EL (cell line): ENCODE results near the gene LUZP2.
"Not testable (repeated sequence)": the region's sequence is repeated elsewhere in the genome, so short reads cannot be mapped to it uniquely, and the experiment has no call there.

Experiments used
- DNase-seq: peaks from one replicate; pipeline ENCODE4 v3.0.0-alpha.2; 2016

Gene LUZP2

DNA sequence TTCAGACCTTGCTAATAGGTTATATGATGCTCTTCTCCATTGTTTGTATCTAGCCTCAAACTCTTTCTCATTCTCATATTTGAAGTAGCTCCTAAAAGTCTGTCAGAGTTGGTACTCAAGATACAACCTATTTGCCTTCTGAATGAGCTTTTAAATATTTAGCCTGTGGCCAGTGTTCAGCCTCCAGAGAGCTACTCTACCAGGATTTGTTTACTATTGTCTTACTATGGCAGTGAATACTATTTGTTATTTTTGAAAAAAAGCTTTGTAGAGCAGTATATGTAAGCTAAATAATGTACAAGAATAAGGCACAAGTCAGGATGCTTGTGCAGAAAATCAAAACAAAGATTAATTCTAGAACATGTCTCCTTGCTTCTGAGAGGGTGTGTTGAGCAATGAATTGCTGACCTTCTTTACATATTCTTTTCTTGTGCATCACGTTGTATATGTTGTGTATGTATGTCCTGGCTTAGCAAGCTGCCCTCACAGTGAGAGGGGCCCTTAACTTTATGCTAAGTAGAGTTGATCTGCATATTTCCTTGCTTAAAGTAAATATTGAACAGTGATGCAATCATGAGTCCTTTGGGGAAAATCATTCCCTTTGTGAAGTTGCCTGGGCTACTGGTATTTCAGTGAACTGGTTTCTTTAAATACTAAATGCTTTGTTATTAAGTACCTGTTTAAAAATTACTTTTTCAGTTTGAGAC is 438.0 kb downstream of the LUZP2 start:
- DNase-seq: no peak

DNA sequence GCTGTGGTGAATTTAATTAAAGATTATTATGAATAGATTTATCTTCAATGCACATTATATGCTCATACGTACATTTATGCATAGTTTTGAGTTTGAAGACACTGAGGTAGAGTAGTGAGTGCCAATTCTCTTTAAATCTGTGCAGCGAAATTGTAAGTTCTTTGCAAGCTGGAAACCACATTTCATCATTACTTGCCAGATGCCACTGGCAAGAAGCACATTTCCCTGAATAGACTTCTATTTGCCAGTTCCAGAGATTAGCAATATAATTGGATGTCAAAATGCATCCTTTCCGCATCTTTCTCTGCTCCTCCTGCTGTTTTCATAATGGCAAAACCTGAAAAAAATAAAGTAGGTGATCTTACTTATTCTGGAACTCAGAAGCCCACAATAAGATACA is 448.0 kb downstream of the LUZP2 start:
- DNase-seq: no peak

DNA sequence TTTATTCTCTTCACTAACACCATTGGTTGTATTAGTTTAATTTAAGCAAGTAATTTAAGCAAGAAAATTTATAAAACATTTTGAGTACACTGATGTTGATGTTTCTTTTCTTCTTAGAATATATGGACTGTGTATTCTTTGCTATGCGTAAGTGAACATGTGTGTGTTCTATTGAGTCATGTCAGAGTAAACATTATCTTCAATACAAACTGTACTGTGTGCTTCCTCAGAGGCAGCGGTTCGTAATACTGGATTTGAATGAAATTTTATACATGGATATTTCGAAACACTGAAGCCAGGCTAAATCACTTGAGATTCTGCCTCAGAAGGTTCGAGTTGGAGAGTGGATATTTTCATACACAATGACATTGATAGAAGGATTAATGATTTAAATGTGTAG is 452.6 kb downstream of the LUZP2 start:
- no peak for DNase-seq

DNA sequence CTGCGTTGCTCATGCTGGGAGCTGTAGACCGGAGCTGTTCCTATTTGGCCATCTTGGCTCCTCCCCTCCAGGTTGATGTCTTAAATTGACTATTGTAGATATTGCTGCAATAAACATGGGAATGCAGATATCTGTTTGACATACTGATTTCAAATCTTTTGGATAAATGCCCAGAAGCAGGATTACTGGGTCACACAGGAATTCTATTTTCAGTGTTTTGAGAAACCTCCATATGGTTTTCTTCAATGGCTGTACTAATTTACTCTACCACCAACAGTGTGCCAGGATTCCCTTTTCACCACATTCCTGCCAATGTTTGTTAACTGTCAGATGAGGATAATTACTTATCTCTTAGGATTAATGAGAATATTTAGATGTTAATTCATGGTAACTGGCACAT is 467.0 kb downstream of the LUZP2 start:
- DNase-seq: no peak

DNA sequence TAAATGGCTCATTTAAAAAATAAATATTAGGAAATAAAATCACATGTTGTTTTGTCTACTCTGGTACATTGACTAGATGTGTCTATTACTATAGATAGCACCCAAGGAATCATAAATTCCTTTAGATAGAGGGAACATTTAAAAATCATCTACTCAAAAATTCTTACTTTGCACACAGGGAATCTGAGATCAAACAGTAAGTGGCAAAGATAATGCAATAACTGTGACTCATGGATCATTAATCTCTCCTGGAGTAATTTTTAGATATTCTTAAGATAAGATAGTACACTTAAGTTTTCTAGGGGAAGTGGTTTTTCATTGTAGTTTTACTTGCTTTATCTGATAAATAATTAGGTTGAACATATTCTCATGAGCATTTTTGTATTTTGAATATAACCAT is 468.9 kb downstream of the LUZP2 start:
- no peak for DNase-seq

DNA sequence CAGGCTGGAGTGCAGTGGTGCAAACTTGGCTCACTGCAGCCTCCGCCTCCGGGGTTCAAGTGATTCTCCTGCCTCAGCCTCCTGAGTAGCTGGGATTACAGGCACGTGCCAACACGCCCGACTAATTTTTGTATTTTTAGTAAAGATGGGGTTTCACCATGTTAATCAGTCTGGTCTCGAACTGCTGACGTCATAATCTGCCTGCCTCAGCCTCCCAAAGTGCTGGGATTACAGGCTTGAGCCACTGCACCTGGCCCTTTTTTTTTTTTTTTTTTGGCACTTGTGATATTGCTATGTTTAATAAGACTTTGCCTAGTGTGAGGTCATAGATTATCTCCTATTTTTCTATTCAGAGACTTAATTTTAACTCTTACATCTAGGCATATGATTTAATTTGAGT is 497.1 kb downstream of the LUZP2 start:
- not testable (repeated sequence) for DNase-seq

DNA sequence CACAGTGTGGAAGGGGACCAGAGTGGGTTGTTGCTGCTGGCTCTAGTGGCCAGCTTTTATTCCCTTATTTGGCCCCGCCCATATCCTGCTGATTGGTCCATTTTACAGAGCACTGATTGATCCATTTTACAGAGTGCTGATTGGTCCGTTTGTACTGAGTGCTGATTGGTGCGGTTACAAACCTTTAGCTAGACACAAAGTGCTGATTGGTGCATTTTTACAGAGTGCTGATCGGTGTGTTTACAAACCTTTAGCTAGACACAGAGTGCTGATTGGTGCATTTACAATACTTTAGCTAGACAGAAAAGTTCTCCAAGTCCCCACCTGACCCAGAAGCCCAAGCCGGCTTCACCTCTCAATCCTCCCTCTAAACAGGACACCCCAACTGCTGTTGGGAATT is 503.1 kb downstream of the LUZP2 start:
- DNase-seq: not testable (repeated sequence)

DNA sequence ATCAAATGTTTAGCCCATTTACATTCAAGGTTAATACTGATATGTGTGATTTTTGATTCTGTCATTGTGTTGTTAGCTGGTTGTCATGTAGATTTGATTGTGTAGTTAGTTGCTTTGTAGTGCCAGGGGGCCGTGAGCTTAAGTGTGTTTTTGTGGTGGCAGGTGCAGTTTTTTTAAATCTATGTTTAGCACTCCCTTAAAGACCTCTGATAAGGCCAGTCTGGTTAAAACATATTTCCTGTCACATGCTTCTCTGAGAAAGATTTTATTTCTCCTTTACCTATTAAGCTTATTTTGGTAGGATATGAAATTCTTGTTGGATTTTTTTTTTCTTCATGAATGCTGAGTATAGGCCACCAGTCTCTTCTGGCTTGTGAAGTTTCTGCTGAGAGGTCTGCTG is 540.6 kb downstream of the LUZP2 start:
- DNase-seq: no peak

DNA sequence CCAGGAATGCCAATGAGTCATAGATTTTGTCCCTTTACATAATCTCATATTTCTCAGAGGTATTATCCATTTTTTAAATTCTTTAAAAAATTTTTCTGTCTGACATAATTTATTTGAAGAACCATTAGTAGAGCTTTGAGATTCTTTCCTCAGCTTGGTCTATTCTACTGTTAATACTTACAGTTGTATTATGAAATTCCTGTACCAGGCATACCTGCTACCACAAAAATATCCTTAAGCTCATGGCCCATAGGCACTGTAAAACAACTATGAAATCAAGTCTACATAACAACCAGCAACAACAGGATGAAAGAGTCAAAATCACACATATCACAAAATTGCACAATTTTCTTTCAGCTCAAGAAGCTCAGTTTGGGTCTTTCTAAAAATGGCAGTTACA is 541.3 kb downstream of the LUZP2 start:
- no peak for DNase-seq

DNA sequence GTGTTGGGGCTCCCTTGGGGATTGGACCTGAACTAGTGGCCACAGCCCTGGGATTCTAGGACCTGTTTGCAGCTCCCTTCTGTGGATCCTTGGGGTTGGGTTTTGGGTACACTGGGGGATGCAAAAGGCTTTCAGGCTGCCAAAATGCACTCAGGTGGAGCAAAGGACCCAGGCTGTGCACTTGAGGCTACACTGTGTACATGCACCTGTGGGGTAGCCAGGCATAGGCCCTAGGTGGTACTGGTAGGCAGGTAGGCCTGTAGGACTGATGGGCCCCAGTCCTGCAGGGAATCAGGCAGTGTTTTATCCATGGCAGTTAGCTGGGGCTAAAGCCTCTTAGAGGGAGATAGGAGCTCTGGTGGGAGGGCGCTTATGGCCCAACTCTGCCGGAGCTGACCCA is 542.3 kb downstream of the LUZP2 start:
- no peak for DNase-seq

DNA sequence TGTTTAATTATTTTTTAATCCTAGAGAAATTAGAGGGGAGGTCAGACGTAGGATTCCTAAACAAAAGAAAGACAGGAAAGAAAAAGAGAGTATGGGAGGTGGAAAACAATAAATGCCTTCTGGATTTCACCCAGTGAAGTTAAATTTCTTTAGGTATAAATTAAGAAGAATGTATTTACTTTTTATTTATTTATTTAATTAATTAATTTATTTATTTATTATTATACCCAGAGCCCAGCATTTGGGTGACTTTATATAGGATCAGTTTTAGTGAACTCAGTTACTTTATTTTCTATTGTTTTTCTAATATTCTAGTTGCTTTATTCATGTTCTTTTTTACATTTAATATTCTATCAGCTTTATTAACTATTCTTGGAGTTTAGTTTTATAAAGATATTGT is 551.8 kb downstream of the LUZP2 start:
- no peak for DNase-seq

DNA sequence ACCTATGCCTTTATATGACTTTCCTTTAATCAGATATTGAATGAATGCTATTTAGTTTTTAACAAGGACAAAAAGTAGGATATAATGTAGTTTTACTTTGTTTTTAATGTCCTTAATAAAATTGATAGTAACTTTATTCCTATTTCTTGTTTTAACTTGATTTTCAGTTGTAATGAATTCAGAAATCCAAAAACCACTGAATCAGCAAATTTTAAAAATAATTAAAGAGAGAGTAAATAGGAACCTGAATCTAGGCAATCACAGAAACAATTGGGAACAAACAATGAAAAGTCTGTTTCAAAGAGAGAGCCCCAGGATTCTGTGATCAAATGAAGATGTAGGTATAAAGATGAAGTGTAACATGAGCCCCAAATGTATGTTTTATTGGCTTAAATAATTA is 556.0 kb downstream of the LUZP2 start:
- no peak for DNase-seq

DNA sequence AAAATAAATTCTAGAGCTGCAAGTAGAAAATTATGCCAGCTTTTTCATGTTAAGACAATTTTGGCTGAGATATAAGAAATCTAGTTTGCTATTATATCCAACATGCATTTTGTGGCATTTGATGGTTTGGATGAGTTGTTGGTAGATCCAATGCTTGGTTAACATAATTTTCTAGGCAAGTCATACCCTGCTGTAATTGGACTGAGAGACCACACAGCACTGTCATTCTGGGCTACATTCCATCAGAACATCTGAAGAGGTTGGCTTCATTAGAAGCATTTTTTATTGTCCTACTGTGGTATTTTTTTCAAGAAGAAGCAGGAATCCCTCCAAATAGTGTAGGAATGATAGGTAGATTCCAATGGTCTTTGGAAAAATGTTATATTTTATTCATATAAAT is 561.0 kb downstream of the LUZP2 start:
- no peak for DNase-seq

DNA sequence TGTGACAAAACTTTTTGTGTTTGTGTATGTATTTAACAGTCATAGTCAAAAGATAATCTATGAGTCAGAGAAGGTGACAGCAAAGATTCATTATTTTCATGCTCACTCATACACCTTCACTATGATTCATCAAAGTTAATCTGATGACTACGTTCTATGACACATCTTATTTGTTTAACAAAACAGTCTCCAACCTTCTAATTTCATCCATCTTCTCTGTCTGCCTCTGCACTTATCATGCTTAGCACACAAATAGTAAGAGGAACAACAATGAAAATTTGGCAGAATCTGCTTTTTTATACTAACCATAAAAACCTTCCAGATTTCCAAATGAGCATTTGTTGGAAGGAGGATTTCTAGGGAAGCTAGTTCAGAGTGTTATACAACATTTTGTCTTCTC is 568.9 kb downstream of the LUZP2 start:
- no peak for DNase-seq

DNA sequence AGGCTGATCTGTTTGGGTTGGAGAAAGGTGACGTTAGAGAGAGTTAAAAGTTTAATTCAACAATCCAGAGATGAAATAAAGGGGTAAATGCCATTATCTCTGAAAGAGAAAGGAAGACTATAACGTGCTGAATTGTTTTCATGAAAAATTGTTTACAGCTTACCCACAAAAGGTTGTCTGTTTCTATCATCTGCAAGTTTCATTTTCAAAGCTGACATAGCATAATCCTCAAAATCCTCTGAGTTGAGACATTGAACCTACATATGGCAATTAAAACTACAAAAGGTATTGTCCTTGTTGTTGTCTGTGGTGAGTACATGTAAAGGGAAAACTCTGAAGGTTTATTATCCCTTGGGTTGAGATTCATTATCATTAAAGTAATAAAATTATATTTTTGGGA is 569.9 kb downstream of the LUZP2 start:
- DNase-seq: no peak

DNA sequence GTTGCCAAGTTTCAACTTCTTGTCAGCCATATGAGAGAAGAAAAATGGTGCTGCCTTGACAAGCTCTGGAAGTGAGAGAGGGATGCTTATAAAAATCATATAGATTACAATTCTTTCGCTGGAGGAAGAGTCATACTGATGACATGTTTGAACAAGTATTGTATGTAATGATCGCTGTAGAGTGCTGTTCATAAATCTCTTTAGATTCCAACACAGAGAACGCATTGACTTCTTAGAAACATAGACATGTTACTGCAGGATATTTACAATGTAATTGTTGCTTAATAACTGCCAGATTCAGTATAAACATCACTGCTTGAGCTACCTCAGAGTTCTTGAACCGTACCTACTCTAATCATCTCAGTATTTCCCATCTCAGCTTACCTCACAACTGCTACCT is 571.6 kb downstream of the LUZP2 start:
- no peak for DNase-seq

DNA sequence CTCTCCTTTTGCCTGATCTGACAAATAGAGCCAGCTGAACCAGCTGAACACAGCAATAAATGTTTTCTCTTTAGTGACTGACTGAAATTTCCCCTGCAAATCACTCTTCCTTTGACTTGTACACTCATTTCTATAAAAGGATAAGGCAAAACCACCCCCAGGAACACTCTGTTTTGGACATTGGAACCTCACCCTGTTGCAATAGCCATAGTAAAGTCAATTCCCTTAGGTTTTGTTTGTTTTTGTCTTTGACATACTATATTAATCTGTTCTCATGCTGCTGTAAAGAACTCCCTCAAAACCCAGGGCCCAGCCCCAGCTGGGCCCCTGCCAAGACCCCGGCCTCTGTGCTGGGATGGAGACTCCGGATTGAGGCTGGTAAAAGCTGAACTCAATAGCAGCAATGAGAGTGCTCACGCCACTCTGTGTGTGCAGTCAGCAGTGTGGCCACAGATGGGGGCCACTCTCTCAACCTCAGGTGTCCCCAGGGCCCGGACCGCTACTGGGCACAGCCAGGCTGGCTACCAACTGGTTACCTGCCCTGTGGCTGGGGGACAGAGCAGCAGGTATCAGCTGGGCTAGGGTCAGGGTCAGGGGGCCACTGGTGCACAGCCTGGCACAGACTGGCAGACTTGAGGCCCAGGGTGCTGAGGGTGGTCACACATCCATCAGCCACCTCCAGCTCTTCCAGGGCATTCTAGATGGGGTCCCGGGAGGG is 597.4 kb downstream of the LUZP2 start:
- no peak for DNase-seq

DNA sequence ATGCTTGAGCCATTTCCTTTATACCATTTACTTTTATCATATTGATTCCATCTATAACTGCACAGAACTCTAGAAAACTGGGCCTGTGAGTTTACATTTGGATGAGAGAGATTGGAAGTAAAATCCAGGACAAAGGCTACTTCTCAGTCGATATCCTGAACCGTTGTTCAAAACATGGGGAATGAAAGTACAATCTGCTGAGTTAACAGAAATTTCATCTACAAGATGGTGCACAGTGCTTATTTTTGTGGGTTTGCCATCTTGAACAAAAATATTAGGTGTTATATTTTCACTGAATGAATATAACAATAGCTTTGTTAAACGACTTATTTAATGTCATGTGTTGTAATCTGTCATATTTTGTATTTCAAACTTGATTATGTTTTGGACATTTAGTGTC is 622.6 kb downstream of the LUZP2 start:
- no peak for DNase-seq
